GM21717 (cell line): Measurements from ENCODE around the gene PAQR4.
A peak's percentile ranks its signal among the peaks of the same experiment; 100 is the strongest.

Experiments used
- ATAC-seq: cut with Tn5 transposase; IDR thresholded peaks from one replicate; pipeline ENCODE4 v1.9.1; 2021; ENCODE audit warnings: mild to moderate bottlenecking, moderate library complexity; ENCODE audit not compliant: unreplicated experiment

The PAQR4 gene

DNA sequence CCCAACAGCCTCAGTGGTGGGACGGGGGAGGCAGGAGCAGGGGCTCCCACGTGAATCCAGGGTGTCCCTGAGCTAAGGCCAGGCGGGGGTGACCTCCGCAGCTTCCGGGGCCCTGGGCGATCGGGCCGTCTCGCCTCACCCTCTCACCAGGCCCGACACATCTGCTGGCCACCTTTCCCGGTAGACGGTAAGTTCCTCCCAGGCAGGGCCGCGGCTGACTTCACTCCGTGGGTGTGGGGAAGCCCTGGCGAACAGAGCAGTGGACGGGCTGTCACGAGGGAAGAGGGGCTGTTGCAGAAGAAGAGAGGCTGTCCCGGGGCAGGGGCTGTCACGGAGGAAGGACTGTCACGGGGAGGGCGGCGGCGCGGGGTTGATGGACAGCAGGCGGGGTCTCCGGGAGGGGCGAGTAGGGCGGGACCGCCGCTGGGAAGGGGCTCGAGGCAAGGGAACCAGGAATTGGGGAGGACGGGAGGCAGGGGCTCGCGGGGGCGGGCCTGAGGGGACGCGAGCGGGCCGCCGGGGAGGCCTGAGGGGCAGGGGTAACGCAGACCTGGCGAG, 10.6 kb downstream of the PAQR4 start:
- ATAC-seq: no peak

DNA sequence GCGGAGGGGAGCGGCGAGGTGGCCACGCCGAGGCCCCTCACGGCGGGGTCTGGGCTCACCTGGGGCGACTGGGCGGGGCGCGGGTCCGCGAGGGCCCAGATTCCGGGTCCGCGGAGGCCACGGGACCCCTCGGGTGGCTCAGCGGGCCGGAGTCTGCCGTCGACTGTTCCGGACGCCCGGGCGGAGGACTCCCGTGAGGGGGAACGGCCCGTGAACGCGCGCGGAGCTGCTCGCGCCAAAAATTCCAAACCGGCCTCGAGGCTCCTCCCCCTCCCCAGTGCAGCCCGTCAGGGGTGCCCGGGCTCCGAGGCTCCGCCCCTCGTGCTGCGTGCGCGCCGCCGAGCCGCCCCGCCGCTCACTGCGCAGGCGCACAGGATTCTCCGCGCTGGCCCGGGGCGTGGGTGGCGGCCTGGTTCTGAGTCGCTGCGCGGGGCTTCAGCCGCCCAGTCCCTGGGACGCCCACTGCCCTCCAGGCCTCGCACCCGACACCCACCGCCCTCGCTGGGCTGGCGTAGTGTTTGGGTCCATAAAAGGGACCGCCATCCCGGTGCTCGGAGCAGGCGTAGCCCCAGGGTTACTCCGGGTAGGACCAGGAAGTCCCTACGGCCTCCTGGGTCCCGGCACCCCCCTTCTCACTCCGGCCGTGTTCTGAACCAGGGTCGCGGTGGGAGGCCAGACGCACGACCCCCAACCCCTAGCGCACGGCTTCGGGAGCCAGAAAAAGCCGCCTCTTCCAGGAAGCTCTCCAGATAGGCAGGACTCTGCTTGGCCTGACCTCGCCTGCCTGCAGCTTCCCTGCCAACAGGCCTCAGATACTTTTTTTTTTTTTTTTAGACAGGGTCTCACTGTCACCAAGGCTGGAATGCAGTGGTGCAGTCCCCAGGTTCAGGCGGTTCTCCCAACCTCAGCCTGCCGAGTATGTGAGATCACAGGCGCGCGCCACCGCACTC, 11.4 kb downstream of the PAQR4 start, which contains the start of gene PKMYT1:
Gene PKMYT1, minus strand, starts transcription at position 220 of the 950 bp plus-strand sequence. CDS start 789 bp downstream, outside the sequence.
- peak; percentile 45 for ATAC-seq

DNA sequence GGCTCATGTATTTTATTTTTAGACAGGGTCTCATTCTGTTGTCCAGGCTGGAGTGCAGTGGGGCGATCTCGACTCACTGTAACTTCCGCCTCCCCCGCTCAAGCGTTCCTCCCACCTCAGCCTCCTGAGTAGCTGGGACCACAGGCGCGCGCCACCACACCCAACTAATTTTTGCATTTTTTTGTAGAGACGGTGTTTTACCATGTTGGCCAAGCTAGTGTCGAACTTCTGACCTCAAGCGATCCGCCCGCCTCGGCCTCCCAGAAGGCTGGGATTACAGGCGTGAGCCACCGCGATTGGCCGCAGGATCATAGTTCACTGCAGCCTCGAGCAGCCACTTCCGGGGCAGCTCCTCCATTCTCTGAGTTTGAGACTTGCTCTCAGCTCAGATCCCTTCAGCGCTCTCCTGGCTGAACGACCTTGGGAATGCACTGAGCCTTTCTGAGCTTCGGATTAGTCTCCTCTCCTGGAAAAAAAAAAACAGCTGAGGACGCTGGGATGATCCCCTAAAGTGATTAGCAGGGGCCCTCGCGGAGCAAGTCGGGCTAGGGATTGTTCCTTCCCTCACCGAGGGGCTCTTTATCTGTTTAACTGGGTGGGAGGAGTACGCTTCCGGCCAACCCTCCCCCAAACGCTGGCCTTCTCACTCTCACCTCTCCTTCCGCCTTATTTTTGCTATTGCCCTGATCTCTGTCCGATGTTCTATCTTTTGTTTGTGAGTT, 12.2 kb downstream of the PAQR4 start:
- no peak for ATAC-seq

DNA sequence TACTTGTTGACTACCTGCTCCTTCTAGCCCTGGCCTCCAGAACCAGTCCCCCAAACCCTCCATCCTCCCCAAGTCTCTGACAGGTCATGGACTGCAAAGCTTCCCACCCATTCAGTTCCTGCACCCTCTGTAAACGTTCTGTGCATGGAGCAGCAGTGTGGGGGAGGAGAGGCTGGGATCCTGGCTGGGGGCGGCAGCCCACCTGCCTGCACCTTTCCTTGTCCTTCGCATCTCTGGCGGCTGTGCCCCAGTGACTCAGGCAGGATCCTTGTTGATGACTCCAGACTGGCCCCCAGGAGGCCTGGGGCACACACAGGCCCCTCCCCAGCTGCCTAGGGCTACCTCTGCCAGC, 12.7 kb downstream of the PAQR4 start:
- ATAC-seq: no peak

DNA sequence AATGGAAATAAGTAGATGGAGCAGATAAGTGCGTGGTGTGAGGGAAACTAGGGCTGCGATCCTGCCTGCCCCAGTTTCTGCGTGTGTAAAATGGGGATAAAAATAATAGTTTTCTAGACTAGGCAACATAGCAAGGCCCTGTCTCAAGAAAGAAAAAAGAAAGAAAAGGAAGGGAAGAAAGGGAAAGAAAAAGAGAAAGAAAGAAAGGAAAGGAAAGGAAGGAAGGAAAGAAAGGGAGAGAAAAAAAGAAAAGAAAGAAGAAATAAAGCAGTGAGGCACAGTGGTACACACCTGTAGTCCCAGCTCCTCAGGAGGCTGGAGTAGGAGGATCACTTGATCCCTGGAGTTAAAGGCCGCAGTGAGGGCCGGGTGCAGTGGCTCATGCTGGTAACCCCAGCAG, 13.3 kb downstream of the PAQR4 start:
- no peak for ATAC-seq

DNA sequence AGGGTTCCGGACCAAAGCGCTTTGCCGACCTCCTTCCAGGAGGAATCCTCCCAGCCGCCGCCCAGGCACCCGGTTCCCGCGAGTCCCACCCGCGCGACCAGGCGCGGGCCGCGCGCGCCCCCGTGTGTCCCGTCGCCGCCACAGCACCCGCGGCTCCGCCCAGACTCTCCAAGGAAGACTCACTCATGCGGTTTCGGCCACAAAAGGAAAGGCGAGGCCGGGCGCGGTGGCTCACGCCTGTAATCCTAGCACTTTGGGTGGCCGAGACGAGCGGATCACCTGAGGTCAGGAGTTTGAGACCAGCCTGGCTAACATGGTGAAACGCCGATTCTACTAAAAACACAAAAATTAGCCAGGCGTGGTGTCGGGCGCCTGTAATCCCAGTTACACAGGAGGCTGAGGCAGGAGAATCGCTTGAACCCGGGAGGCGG, 14.6 kb downstream of the PAQR4 start:
- ATAC-seq: no peak

DNA sequence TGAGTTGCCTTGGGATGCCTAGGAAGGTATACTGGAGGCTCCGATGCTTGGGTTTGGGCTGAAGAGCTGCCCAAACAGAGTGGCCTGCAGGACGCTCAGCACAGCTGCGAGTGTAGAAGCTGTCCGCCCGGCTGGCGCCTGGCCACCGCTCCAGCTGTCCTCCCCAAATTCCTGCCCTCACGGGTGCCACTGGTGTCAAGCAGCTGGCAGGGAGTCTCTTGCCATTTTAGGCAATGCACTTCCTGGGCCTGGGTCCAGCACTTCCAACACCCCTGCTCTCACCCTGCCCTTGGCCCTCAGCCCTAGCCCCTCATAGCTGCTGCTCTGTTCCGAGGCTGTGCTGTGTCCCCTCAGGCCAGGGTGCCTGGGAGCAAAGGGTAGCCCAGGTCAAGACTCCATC, 16.3 kb downstream of the PAQR4 start:
- no peak for ATAC-seq

DNA sequence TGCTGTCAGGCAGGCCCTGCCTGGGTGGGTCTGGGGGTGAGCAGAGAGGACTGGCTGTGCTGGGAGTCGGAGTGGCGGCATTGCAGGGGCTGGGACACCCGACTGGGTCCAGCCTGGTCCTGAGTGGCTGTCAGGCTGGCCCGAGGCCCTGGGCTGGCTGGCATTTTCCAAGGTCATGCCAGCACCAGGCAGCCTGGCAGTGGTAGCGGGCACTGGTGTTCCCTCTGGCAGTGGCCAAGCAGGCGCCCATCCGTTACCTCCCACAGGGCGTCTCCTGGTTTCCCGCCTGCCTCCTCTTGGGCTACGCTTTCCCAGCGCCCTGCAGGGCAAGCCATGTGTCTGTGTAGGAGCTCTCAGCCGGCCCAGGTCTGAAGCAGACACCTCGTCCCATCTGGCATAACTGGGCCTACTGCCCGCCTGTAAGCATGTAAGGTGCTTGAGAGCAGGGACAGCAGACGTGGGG, 16.8 kb downstream of the PAQR4 start:
- ATAC-seq: no peak

DNA sequence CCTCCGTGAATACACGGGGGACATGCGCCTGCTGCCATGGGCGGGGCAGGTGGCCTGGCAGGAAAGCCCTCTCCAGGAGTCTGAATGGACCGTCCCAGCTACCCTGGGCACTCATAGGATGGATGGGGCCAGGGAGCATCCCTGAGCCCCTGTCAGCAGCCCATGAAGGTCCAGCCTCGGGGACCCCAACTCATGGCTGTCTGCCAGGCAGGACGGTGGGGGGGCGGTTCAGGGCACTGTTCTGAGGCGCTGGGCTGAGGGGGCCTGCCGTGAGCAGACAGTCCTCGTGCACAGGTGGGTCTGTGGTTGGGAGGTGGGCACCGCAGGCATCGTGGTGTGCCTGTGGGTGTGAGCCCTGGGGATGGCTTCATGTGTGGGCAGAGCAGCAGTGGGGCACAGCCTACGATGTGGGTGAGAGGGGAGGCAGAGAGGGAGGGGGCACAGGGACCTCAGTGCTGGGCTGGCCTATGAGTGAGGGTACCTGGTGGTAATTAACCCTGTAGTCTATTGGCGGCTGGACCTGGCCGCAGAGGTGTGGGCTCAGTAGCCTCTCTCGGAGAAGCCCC, 17.6 kb downstream of the PAQR4 start:
- no peak for ATAC-seq

DNA sequence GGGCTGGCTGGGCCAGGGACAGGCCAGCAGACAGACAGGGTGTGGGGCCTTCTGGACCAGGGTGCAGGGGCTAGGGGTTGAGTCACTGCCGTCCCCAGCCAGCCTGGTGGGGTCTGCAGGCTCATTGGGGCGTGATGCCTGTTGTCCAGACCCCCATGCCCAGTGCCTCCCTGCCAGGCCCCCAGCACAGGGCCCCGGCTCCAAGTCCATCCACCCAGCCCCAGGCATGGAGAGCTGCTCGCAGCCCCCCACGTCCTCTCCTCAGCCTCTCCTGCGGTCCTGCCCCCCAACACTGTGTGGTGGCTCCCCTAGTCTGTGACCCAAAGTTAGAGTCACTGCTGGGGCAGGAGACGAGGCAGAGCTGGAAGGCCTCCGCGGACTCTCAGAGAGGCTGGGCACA, 18.1 kb downstream of the PAQR4 start:
- no peak for ATAC-seq

DNA sequence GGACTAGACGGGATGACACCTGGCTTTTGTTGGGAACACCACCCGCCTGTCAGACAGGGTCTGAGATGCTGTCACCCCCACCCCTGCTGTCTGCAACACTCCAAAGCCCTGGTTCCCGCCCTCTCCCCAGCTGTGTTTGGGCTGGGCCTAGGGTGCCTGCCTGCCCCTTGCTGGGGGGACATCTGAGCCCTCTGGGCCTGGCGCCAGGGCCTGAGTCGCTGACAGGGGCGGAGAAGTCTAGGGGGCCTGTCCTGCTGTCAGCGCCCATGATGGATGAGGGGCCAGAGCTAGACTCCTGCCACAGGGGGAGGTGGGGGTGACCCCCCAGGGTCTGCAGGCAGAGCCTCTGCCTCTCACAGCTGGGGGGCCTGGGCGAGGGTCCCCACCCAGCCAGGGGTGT, 18.7 kb downstream of the PAQR4 start:
- no peak for ATAC-seq

DNA sequence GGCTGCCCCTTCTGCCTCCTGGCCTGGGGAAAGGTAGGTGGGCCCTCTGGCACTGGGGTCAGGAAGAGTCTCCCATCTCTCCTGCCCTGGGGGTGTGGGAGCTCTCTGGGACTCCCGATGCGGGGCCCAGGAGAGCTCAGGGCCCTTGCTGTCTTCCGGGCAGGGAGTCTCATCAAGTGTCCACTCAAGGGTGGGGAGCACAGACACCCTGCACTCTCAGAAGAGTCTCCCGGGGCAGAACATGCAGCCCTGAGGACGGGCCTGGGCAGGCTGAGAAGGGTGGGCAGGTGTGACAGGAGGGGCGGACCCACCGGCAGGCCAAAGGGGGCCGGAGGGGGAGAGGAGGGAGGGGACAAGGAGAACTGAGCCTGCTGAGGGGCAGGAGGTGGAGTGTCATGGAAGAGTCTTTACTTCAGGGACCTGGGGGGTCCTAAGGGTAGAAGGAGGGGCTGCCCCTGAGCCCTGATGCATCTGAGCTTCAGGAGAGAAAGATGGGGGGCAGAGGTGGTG, 19.5 kb downstream of the PAQR4 start:
- ATAC-seq: no peak

DNA sequence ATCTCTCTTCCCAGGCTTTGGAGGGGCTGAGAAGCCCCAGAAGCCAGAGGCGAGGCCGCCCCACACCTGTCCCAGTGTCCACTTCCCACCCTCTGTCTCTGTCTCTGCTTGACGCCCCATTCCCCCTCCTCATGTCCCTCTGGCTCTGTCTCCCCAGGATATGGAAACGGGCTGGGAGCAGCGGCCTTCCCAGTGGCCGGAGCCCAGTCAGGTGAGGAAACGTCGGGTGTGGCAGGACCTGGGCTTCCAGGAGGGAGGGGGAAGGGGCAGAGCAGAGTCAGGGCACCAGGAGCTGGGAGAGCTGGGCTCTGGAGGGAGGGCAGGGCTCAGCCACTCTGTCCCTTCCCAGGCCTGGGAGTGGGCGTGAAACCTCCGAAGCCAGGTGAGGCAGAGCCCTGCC, 21.7 kb downstream of the PAQR4 start:
- ATAC-seq: no peak

DNA sequence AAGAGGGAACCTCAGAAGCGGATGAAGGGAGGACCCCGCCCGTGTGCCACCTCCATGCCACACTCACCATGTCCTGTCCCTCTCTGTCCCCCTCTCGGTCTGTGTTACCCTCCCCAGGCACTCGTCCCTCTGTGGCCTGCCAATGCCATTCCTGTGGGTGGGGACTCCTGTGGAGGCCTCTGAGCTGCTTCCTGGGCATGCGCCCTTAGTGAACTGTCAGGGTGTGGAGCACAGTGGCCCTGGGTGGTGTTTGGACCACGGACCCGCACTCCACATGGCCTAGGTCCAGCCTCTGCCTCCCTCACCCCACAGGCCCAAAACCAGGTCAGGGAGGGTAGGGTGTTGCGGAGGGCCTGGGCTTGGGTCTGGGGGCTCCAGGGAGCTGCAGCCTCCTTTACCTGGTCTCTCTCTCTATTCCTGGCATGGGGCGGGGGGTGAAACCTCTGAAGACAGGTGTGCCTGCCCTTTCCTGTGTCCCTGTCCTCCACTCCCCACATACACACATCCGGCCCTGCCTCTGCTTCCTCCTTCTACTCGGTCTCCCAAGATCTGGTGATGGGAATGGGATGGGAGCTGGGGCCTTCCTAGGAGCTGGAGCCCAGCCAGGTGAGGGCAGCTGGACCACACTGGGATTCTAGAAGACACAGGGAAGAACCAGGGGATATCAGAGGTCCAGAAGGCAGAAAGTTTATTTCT, 22.6 kb downstream of the PAQR4 start:
- no peak for ATAC-seq

DNA sequence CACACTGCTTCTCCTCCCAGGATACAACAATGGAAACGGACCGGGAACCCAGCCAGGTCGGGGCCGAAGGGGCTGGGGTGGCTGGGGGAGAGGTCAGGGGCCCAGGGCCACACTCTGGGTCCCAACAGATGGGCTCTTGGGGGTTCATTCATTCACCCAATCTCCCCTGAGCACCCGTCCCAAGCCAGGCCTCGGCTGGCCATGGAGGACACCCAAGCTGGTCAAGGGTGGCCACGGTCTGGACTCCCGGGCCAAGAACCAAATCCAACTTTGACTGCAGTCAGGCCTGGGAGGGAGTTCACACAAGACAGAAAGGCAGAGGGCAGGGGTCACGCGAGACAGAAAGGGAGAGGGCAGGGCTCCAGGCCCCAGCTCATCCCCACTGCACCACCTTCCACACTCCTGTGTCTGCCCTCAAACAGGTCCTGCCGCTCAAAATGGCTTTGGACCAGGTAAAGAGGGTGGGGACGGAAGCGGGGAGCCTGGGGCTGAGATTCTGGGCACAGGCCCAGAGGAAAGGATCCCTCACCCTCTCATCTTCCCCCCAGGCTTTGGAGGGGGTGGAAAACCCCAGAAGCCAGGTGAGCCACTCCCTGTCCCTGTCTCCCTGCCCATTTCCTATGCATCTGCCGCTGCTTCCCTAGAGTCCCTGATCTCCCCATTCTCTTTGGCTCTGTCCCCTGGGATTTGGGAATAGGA, 23.4 kb downstream of the PAQR4 start:
- ATAC-seq: no peak

DNA sequence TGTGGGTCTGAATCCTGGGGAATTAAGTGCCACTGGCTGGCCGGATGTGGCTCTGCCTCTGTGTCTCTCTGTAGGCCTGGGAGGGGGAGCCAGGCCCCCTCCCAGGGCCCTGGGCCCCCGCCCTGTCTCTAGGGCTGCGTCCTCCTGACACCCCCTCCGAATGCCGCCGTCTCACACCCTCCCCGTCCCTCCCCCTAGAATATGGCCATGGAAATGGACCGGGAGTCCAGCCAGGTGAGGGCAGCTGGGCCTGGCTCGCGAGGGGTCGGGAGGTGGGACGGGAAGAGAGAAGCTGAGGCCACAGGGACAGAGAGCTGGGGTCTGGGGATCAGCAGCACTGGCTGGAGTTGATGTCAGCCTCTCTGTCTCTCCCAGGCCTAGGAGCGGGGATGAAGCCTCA, 27.1 kb downstream of the PAQR4 start:
- ATAC-seq: no peak

DNA sequence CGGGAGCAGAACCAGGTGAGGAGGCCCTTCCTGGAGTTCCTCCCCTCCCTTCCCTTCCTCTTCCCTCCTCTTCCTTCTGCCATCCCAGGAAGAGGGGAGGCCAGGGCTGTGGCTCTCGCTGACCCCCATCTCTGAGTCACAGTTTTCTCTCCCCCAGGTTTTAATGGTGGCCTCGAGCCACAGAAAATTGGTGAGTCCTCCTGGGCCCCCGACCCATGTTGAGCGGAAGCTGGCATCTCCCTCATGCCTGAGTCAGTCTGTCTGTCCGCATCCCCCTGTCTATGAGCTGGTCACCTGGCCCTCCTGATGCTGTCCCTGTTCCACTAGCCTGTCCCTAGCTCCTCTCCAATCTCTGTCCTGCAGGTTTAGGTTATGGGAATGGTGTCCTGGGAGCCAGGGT, 30.8 kb downstream of the PAQR4 start:
- ATAC-seq: no peak

DNA sequence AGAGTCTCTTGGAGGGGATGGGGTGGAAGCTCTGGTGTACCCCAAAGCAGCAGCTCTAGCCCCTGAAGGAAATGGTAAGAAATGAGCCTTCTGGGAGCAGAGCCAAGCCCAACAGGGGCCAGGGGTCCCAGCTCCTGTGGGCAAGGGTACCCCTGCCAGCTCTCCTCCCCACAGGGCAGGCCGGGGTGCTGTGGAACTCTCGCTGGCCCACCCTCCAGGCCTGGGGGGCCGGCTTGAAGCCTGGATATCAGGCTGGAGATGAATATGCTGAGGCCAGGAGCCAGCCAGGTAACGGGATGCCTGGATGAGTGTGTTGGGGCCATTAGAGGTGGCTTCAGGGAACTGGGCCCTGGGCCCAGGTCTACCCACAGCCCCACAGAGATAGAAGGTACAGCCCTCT, 31.4 kb downstream of the PAQR4 start:
- ATAC-seq: no peak

DNA sequence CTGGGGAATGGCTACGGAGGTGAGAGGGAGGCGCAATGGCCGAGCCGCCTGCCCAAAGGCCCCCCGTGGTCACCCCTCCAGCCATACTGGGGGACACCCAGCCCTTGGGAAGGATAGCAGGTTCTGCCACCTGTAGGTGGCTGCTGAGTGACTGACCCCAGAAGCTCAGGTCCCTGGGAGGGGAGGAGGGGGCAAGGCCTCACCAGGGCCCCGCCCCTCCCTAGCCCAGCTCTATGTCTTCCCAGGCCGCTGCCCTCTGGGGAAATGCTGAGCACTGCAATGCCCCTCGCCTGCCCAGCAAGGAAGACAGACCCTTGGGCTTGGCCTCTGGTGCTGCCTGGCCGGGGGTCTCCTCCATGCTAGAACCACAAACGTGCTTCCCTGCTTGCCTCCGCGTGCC, 32.2 kb downstream of the PAQR4 start:
- no peak for ATAC-seq
